ENCODE measurements around the gene C11orf65. TPM values are rescaled to one million over a fixed set of nuclear protein-coding genes. Genes with fewer than 3 reads are reported as not detected.
"Not testable (repeated sequence)": the region's sequence is repeated elsewhere in the genome, so short reads cannot be mapped to it uniquely, and the experiment has no call there.

Gene C11orf65
- total and polyA plus RNA-seq, 7 experiments from 2014 or later, result 0.27 to 2.0 (median 0.61) TPM

- CTCF ChIA-PET; H3K4me1 ChIP-seq (ENCODE audit: control insufficient read depth in 2 of 2, insufficient read depth in 2 of 2, low read length in 2 of 2); H3K27ac Mint-ChIP-seq; H3K4me3 Mint-ChIP-seq; H3K36me3 ChIP-seq (ENCODE audit: control insufficient read depth in 2 of 3, insufficient read depth in 3 of 3, low read length in 3 of 3); H3K27me3 ChIP-seq (ENCODE audit: control insufficient read depth in 2 of 2, insufficient read depth in 2 of 2, low read length in 2 of 2); ATAC-seq; H3K27me3 Mint-ChIP-seq; H3K27ac ChIP-seq (ENCODE audit: low read depth, low read length); H3K4me3 ChIP-seq (ENCODE audit: low read length); intact Hi-C loops (cut with micrococcal nuclease); DNase-seq; H3K4me1 Mint-ChIP-seq; H3K9me3 ChIP-seq (ENCODE audit: control insufficient read depth in 2 of 3, low read length in 3 of 3): not testable (repeated sequence)
- peaks cover 0 to 31% (median 24%) of the 10 kb centered on the region in 5 donors for H3K36me3 Mint-ChIP-seq
- POLR2A ChIA-PET, result interaction anchor here (1.0 kb wide), 1 partner anchor 26 kb away, joined by 5 read pairs; the partner anchor contains the start of gene C11orf65
- H3K9me3 Mint-ChIP-seq, result peaks cover 0 to 42% (median 19%) of the 10 kb centered on the region in 11 donors
These were observed 25.9 kb downstream of the C11orf65 start for GRCh38 chr11:108441445-108441844.

GRCh38 chr11:108436594-108436993, 30.7 kb downstream of the C11orf65 start:
- no peaks in the 10 kb centered on the region for H3K36me3 ChIP-seq (ENCODE audit: control insufficient read depth in 2 of 3, insufficient read depth in 3 of 3, low read length in 3 of 3)
- no peak for ATAC-seq
- Mint-ChIP-seq H3K27ac (no peak overlapping the region), H3K9me3 (peaks cover 0 to 19% (median 5%) of the 10 kb centered on the region in 11 donors), H3K27me3 (no peaks in the 10 kb centered on the region), H3K4me1 (no peaks in the 10 kb centered on the region), H3K4me3 (no peak overlapping the region), H3K36me3 (peaks cover 0 to 10% (median 7%) of the 10 kb centered on the region in 5 donors)
- ChIA-PET POLR2A (no interaction called here), CTCF (no interaction called here)
- no peaks in the 10 kb centered on the region for H3K27me3 ChIP-seq (ENCODE audit: control insufficient read depth in 2 of 2, insufficient read depth in 2 of 2, low read length in 2 of 2)
- no peaks in the 10 kb centered on the region for H3K9me3 ChIP-seq (ENCODE audit: control insufficient read depth in 2 of 3, low read length in 3 of 3)
- intact Hi-C loops (cut with micrococcal nuclease), result no loop called here
- no peak for DNase-seq
- no peaks in the 10 kb centered on the region for H3K4me1 ChIP-seq (ENCODE audit: control insufficient read depth in 2 of 2, insufficient read depth in 2 of 2, low read length in 2 of 2)
- no peak overlapping the region for H3K4me3 ChIP-seq (ENCODE audit: low read length)
- no peak overlapping the region for H3K27ac ChIP-seq (ENCODE audit: low read depth, low read length)

GRCh38 chr11:108435066-108435465, 32.3 kb downstream of the C11orf65 start:
- no peaks in the 10 kb centered on the region for H3K27me3 Mint-ChIP-seq
- CTCF ChIA-PET, result interaction anchor here (0.9 kb wide), 1 partner anchor 67 kb away, joined by 5 read pairs; no protein-coding TSS in a partner anchor
- no peaks in the 10 kb centered on the region for H3K4me1 Mint-ChIP-seq
- Histone ChIP-seq H3K27ac (ENCODE audit: low read depth, low read length) (no peak overlapping the region), H3K9me3 (ENCODE audit: control insufficient read depth in 2 of 3, low read length in 3 of 3) (no peaks in the 10 kb centered on the region), H3K4me3 (ENCODE audit: low read length) (no peak overlapping the region), H3K4me1 (ENCODE audit: control insufficient read depth in 2 of 2, insufficient read depth in 2 of 2, low read length in 2 of 2) (no peaks in the 10 kb centered on the region), H3K27me3 (ENCODE audit: control insufficient read depth in 2 of 2, insufficient read depth in 2 of 2, low read length in 2 of 2) (no peaks in the 10 kb centered on the region), H3K36me3 (ENCODE audit: control insufficient read depth in 2 of 3, insufficient read depth in 3 of 3, low read length in 3 of 3) (no peaks in the 10 kb centered on the region)
- no peak overlapping the region for H3K27ac Mint-ChIP-seq
- ATAC-seq, result no peak
- no peak for DNase-seq
- intact Hi-C loops (cut with micrococcal nuclease), result no loop called here
- no peak overlapping the region for H3K4me3 Mint-ChIP-seq
- peaks cover 0 to 8% (median 0%) of the 10 kb centered on the region in 5 donors for H3K36me3 Mint-ChIP-seq
- H3K9me3 Mint-ChIP-seq, result peaks cover 0 to 10% (median 1%) of the 10 kb centered on the region in 11 donors
- POLR2A ChIA-PET, result no interaction called here

GRCh38 chr11:108432783-108433182, 34.5 kb downstream of the C11orf65 start:
- ATAC-seq (no peak), DNase-seq (no peak)
- H3K27me3 Mint-ChIP-seq, result peaks cover 0 to 4% (median 0%) of the 10 kb centered on the region in 5 donors
- ChIA-PET CTCF (no interaction called here), POLR2A (no interaction called here)
- H3K4me3 Mint-ChIP-seq, result no peak overlapping the region
- H3K4me1 Mint-ChIP-seq, result no peaks in the 10 kb centered on the region
- Histone ChIP-seq H3K36me3 (ENCODE audit: control insufficient read depth in 2 of 3, insufficient read depth in 3 of 3, low read length in 3 of 3) (no peaks in the 10 kb centered on the region), H3K4me3 (ENCODE audit: low read length) (no peak overlapping the region), H3K27me3 (ENCODE audit: control insufficient read depth in 2 of 2, insufficient read depth in 2 of 2, low read length in 2 of 2) (no peaks in the 10 kb centered on the region), H3K27ac (ENCODE audit: low read depth, low read length) (no peak overlapping the region), H3K4me1 (ENCODE audit: control insufficient read depth in 2 of 2, insufficient read depth in 2 of 2, low read length in 2 of 2) (no peaks in the 10 kb centered on the region), H3K9me3 (ENCODE audit: control insufficient read depth in 2 of 3, low read length in 3 of 3) (no peaks in the 10 kb centered on the region)
- no peak overlapping the region for H3K27ac Mint-ChIP-seq
- H3K9me3 Mint-ChIP-seq, result peaks cover 0 to 15% (median 4%) of the 10 kb centered on the region in 11 donors
- intact Hi-C loops (cut with micrococcal nuclease), result no loop called here
- H3K36me3 Mint-ChIP-seq, result peaks cover 0 to 12% (median 5%) of the 10 kb centered on the region in 5 donors

GRCh38 chr11:108431997-108432396, 35.3 kb downstream of the C11orf65 start:
- Mint-ChIP-seq H3K4me3 (no peak overlapping the region), H3K4me1 (no peaks in the 10 kb centered on the region), H3K36me3 (peaks cover 0 to 13% (median 5%) of the 10 kb centered on the region in 5 donors), H3K9me3 (peaks cover 0 to 15% (median 4%) of the 10 kb centered on the region in 11 donors), H3K27me3 (peaks cover 0 to 4% (median 0%) of the 10 kb centered on the region in 5 donors), H3K27ac (no peak overlapping the region)
- Histone ChIP-seq H3K27me3 (ENCODE audit: control insufficient read depth in 2 of 2, insufficient read depth in 2 of 2, low read length in 2 of 2) (no peaks in the 10 kb centered on the region), H3K36me3 (ENCODE audit: control insufficient read depth in 2 of 3, insufficient read depth in 3 of 3, low read length in 3 of 3) (no peaks in the 10 kb centered on the region), H3K4me3 (ENCODE audit: low read length) (no peak overlapping the region), H3K27ac (ENCODE audit: low read depth, low read length) (no peak overlapping the region), H3K9me3 (ENCODE audit: control insufficient read depth in 2 of 3, low read length in 3 of 3) (no peaks in the 10 kb centered on the region), H3K4me1 (ENCODE audit: control insufficient read depth in 2 of 2, insufficient read depth in 2 of 2, low read length in 2 of 2) (no peaks in the 10 kb centered on the region)
- ChIA-PET POLR2A (no interaction called here), CTCF (no interaction called here)
- DNase-seq, result no peak
- ATAC-seq, result no peak
- intact Hi-C loops (cut with micrococcal nuclease), result no loop called here

- intact Hi-C loops (cut with micrococcal nuclease), result no loop called here
These were observed 36.0 kb downstream of the C11orf65 start for GRCh38 chr11:108431370-108431769.

GRCh38 chr11:108417551-108417950, 49.8 kb downstream of the C11orf65 start:
- ATAC-seq; H3K36me3 ChIP-seq (ENCODE audit: control insufficient read depth in 2 of 3, insufficient read depth in 3 of 3, low read length in 3 of 3); H3K27ac Mint-ChIP-seq; H3K27me3 ChIP-seq (ENCODE audit: control insufficient read depth in 2 of 2, insufficient read depth in 2 of 2, low read length in 2 of 2); H3K4me3 ChIP-seq (ENCODE audit: low read length); H3K27ac ChIP-seq (ENCODE audit: low read depth, low read length); H3K4me1 ChIP-seq (ENCODE audit: control insufficient read depth in 2 of 2, insufficient read depth in 2 of 2, low read length in 2 of 2); H3K4me3 Mint-ChIP-seq; H3K9me3 ChIP-seq (ENCODE audit: control insufficient read depth in 2 of 3, low read length in 3 of 3); H3K4me1 Mint-ChIP-seq; POLR2A ChIA-PET; H3K27me3 Mint-ChIP-seq: not testable (repeated sequence)
- CTCF ChIA-PET, result interaction anchor here (0.6 to 1.3 kb wide), 3 partner anchors 43 to 231 kb away, joined by 4 to 6 read pairs (median 5); no protein-coding TSS in a partner anchor
- DNase-seq, result peak in 6 of 9 donors; percentile 5 to 31 (median 19)
- intact Hi-C loops (cut with micrococcal nuclease), result loop anchor here (1.0 kb wide), 1 partner anchor 231 kb away; no protein-coding TSS in a partner anchor
- peaks cover 0 to 17% (median 4%) of the 10 kb centered on the region in 5 donors for H3K36me3 Mint-ChIP-seq
- peaks cover 0 to 19% (median 7%) of the 10 kb centered on the region in 11 donors for H3K9me3 Mint-ChIP-seq

More at GRCh38 chr11:108431370-108431769, 36.0 kb downstream of the C11orf65 start:
- Mint-ChIP-seq H3K4me3 (no peak overlapping the region), H3K4me1 (no peaks in the 10 kb centered on the region), H3K9me3 (peaks cover 0 to 17% (median 4%) of the 10 kb centered on the region in 11 donors), H3K36me3 (peaks cover 0 to 15% (median 5%) of the 10 kb centered on the region in 5 donors), H3K27ac (no peak overlapping the region), H3K27me3 (peaks cover 0 to 4% (median 0%) of the 10 kb centered on the region in 5 donors)
- DNase-seq (no peak), ATAC-seq (no peak)
- no peaks in the 10 kb centered on the region for H3K9me3 ChIP-seq (ENCODE audit: control insufficient read depth in 2 of 3, low read length in 3 of 3)
- no peaks in the 10 kb centered on the region for H3K36me3 ChIP-seq (ENCODE audit: control insufficient read depth in 2 of 3, insufficient read depth in 3 of 3, low read length in 3 of 3)
- H3K27ac ChIP-seq (ENCODE audit: low read depth, low read length), result no peak overlapping the region
- no peak overlapping the region for H3K4me3 ChIP-seq (ENCODE audit: low read length)
- ChIA-PET CTCF (no interaction called here), POLR2A (interaction anchor here (0.7 kb wide), 1 partner anchor 120 kb away, joined by 3 read pairs; no protein-coding TSS in a partner anchor)
- H3K27me3 ChIP-seq (ENCODE audit: control insufficient read depth in 2 of 2, insufficient read depth in 2 of 2, low read length in 2 of 2), result no peaks in the 10 kb centered on the region
- no peaks in the 10 kb centered on the region for H3K4me1 ChIP-seq (ENCODE audit: control insufficient read depth in 2 of 2, insufficient read depth in 2 of 2, low read length in 2 of 2)
